ENCODE measurements around the gene TBX4. TPM values are rescaled to one million over a fixed set of nuclear protein-coding genes. Genes with fewer than 3 reads are reported as not detected.
A peak's percentile ranks its signal among the peaks of the same experiment; 100 is the strongest.

The TBX4 gene
- total RNA-seq, 2 donors from 2014 or later = not detected

GRCh38 chr17:61476476-61477203, 24.4 kb downstream of the TBX4 start:
- TF ChIP-seq, protein P1, sequence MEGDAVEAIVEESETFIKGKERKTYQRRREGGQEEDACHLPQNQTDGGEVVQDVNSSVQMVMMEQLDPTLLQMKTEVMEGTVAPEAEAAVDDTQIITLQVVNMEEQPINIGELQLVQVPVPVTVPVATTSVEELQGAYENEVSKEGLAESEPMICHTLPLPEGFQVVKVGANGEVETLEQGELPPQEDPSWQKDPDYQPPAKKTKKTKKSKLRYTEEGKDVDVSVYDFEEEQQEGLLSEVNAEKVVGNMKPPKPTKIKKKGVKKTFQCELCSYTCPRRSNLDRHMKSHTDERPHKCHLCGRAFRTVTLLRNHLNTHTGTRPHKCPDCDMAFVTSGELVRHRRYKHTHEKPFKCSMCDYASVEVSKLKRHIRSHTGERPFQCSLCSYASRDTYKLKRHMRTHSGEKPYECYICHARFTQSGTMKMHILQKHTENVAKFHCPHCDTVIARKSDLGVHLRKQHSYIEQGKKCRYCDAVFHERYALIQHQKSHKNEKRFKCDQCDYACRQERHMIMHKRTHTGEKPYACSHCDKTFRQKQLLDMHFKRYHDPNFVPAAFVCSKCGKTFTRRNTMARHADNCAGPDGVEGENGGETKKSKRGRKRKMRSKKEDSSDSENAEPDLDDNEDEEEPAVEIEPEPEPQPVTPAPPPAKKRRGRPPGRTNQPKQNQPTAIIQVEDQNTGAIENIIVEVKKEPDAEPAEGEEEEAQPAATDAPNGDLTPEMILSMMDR (conservative IDR thresholded peaks at IDR 0.05) = no peak
- DNase-seq = peak; percentile 41

GRCh38 chr17:61477204-61477834, 25.1 kb downstream of the TBX4 start:
- Histone ChIP-seq H3K9me3 (ENCODE audit: control insufficient read depth, low read length) (no peaks in the 10 kb centered on the region), H3K27ac (ENCODE audit: low read depth, low read length) (no peak overlapping the region), H3K9ac (ENCODE audit: extremely low read depth, low read length, poor library complexity, severe bottlenecking) (no peak overlapping the region), H3K4me1 (ENCODE audit: control insufficient read depth, insufficient read depth, low read length) (no peaks in the 10 kb centered on the region), H3K27me3 (ENCODE audit: control insufficient read depth, insufficient read depth, low read length, poor library complexity, severe bottlenecking) (peaks cover 7% of the 10 kb centered on the region), H3K36me3 (ENCODE audit: control insufficient read depth, insufficient read depth, low read length) (no peaks in the 10 kb centered on the region), H3K4me3 (ENCODE audit: low read length) (no peak overlapping the region)
- Mint-ChIP-seq H3K27ac (no peak overlapping the region), H3K9me3 (no peaks in the 10 kb centered on the region), H3K4me1 (no peaks in the 10 kb centered on the region), H3K27me3 (ENCODE audit: insufficient read depth) (peaks cover 24% of the 10 kb centered on the region), H3K36me3 (ENCODE audit: low read depth) (no peaks in the 10 kb centered on the region), H3K4me3 (no peak overlapping the region)
- TF ChIP-seq, protein P1 (conservative IDR thresholded peaks at IDR 0.05) = no peak
- peak; percentile 45 for DNase-seq
- WGBS, 2 experiments (ENCODE audit: insufficient coverage in 1 of 2, insufficient read length in 1 of 2) = 77 to 82% methylated on average over 20 to 23 of the region's 23 CpGs

More at GRCh38 chr17:61476476-61477203, 24.4 kb downstream of the TBX4 start:
- H3K36me3 ChIP-seq (ENCODE audit: control insufficient read depth, insufficient read depth, low read length) = no peaks in the 10 kb centered on the region
- Mint-ChIP-seq H3K4me3 (no peak overlapping the region), H3K9me3 (no peaks in the 10 kb centered on the region), H3K4me1 (no peaks in the 10 kb centered on the region), H3K27ac (no peak overlapping the region), H3K27me3 (ENCODE audit: insufficient read depth) (peaks cover 24% of the 10 kb centered on the region), H3K36me3 (ENCODE audit: low read depth) (no peaks in the 10 kb centered on the region)
- H3K4me1 ChIP-seq (ENCODE audit: control insufficient read depth, insufficient read depth, low read length) = no peaks in the 10 kb centered on the region
- H3K9me3 ChIP-seq (ENCODE audit: control insufficient read depth, low read length) = no peaks in the 10 kb centered on the region
- no peak overlapping the region for H3K4me3 ChIP-seq (ENCODE audit: low read length)
- H3K27ac ChIP-seq (ENCODE audit: low read depth, low read length) = no peak overlapping the region
- WGBS, 2 experiments (ENCODE audit: insufficient coverage in 1 of 2, insufficient read length in 1 of 2) = 79 to 86% methylated on average over 11 to 17 of the region's 17 CpGs
- peaks cover 7% of the 10 kb centered on the region for H3K27me3 ChIP-seq (ENCODE audit: control insufficient read depth, insufficient read depth, low read length, poor library complexity, severe bottlenecking)
- H3K9ac ChIP-seq (ENCODE audit: extremely low read depth, low read length, poor library complexity, severe bottlenecking) = no peak overlapping the region

GRCh38 chr17:61478026-61478789, 26.0 kb downstream of the TBX4 start:
- Mint-ChIP-seq H3K9me3 (no peaks in the 10 kb centered on the region), H3K4me3 (no peak overlapping the region), H3K36me3 (ENCODE audit: low read depth) (no peaks in the 10 kb centered on the region), H3K27ac (no peak overlapping the region), H3K4me1 (no peaks in the 10 kb centered on the region), H3K27me3 (ENCODE audit: insufficient read depth) (peaks cover 22% of the 10 kb centered on the region)
- DNase-seq = peak; percentile 43
- Histone ChIP-seq H3K27me3 (ENCODE audit: control insufficient read depth, insufficient read depth, low read length, poor library complexity, severe bottlenecking) (peaks cover 7% of the 10 kb centered on the region), H3K27ac (ENCODE audit: low read depth, low read length) (no peak overlapping the region), H3K36me3 (ENCODE audit: control insufficient read depth, insufficient read depth, low read length) (no peaks in the 10 kb centered on the region), H3K9ac (ENCODE audit: extremely low read depth, low read length, poor library complexity, severe bottlenecking) (no peak overlapping the region), H3K4me1 (ENCODE audit: control insufficient read depth, insufficient read depth, low read length) (no peaks in the 10 kb centered on the region), H3K4me3 (ENCODE audit: low read length) (no peak overlapping the region), H3K9me3 (ENCODE audit: control insufficient read depth, low read length) (no peaks in the 10 kb centered on the region)
- TF ChIP-seq, protein P1 (conservative IDR thresholded peaks at IDR 0.05) = no peak
- WGBS, 2 experiments (ENCODE audit: insufficient coverage in 1 of 2, insufficient read length in 1 of 2) = 90 to 98% methylated on average over 7 to 9 of the region's 9 CpGs

All from endodermal cell (in vitro differentiated cells).